Measurements from ENCODE around the gene FAM228B. TPM values are rescaled to one million over a fixed set of nuclear protein-coding genes. Genes with fewer than 3 reads are reported as not detected.
"Not testable (repeated sequence)": the region's sequence is repeated elsewhere in the genome, so short reads cannot be mapped to it uniquely, and the experiment has no call there.

Gene FAM228B
- total RNA-seq, 1 donor from 2014 or later = 5.3 TPM

DNA sequence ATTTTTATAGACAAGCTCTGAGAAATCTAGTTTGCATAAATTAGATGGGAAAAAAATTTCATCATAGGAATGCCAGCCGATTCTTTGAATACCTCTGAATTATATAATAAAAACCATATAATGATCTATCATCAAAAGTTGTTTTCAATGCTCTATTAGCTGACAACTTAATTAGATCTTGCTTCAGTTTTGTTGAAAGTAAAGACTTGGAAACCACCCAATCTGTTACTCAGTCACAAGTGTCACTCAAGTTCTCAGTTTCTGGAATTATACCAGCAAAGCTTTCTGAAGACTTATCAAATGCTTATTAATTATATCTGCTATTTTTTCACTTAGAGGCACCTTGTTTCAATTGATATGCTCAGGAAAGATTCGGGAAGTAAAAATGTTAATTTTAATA, 21.3 kb upstream of the FAM228B start:
- no peak for DNase-seq (ENCODE audit: extremely low read depth, low read depth, low spot score)

GRCh38 chr2:24102677-24103076, 20.6 kb upstream of the FAM228B start:
- DNase-seq (ENCODE audit: extremely low read depth, low read depth, low spot score) = no peak

- no peak for DNase-seq (ENCODE audit: extremely low read depth, low read depth, low spot score)
Measured at GRCh38 chr2:24104110-24104650, 19.1 kb upstream of the FAM228B start.

GRCh38 chr2:24104906-24105305, 18.4 kb upstream of the FAM228B start:
- DNase-seq (ENCODE audit: extremely low read depth, low read depth, low spot score) = no peak

DNA sequence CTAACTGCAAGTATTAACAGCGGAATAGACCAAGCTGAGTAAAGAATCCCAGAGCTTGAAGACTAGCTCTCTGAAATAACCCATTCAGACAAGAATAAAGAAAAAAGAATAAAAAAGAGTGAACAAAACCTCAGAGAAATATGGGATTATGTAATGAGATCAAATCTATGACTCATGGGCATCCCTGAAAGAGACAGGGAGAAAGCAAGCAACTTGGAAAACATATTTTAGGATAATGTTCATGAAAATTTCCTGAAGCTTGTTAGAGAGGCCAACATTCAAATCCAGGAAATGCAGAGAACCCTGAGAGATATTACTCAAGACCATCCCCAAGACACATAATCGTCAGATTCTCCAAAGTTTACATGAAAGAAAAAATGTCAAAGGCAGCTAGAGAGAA, 17.5 kb upstream of the FAM228B start:
- DNase-seq (ENCODE audit: extremely low read depth, low read depth, low spot score) = no peak

- DNase-seq (ENCODE audit: extremely low read depth, low read depth, low spot score) = no peak
Measured at GRCh38 chr2:24106786-24107185, 16.5 kb upstream of the FAM228B start.

DNA sequence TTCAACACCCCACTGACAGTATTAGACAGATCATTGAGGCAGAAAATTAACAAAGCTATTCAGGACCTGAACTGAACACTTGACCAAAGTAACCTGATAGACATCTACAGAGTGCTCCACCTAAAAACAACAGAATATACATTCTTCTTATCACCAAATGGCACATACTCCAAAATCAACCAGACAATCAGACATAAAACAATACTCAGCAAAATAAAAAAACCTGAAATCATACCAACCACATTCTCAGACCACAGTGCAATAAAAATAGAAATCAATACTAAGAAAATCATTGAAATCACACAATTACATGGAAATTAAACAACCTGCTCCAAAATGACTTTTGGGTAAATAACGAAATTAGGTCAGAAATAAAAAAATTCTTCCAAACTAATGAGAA, 15.9 kb upstream of the FAM228B start:
- no peak for DNase-seq (ENCODE audit: extremely low read depth, low read depth, low spot score)

GRCh38 chr2:24109431-24109830, 13.8 kb upstream of the FAM228B start:
- DNase-seq (ENCODE audit: extremely low read depth, low read depth, low spot score) = not testable (repeated sequence)

DNA sequence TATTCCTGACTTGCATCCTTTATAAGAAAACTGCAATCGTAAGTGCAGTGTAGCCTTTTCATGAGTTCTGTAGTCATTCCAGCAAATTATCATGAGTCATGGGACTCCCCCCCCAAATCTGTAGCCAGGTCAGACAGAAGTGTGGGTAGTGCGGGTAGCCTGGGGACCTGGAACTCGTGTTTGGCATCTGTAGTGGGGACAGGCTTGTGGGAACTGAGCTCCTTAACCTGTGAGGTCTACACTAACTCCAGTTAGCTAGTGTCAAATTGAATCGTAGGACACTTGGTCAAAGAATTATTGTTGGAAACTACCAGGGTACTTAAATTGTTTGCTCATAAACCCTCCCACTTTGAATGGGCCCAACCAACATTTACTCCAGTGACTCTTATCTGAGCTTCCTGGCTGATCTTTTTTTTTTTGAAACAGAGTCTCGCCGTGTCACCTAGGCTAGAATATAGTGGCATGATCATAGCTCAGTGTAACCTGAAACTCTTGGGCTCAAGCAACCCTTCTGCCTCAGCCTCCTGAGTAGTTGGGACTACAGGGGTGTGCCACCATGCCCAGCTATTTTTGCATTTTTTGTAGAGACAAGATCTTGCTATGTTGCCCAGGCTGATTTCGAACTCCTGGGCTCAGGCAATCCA, 12.5 kb upstream of the FAM228B start:
- DNase-seq (ENCODE audit: extremely low read depth, low read depth, low spot score) = no peak

- no peak for DNase-seq (ENCODE audit: extremely low read depth, low read depth, low spot score)
Measured at GRCh38 chr2:24111407-24111901, 11.8 kb upstream of the FAM228B start.

GRCh38 chr2:24115057-24115456, 8.2 kb upstream of the FAM228B start:
- no peak for DNase-seq (ENCODE audit: extremely low read depth, low read depth, low spot score)

DNA sequence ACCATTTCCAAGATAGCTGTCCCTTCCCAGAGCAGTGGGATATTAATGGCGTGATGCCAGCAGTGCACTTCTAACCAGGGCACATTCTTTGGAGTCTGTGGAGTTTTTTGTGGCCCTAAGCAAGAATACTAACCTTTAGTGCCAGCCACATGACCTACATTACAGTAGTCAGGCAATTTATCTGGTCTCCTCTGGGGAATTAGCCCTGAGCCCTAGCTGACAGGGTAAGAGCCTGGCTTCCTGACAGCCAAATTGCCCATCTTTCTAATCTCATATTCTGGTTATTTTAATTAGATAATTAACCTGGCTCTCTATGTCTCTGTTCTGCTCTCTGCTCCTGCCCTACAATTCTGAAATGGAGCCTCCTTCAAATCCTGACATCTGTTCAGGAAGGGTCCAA, 5.4 kb upstream of the FAM228B start:
- no peak for DNase-seq (ENCODE audit: extremely low read depth, low read depth, low spot score)

- no peak for DNase-seq (ENCODE audit: extremely low read depth, low read depth, low spot score)
Measured at GRCh38 chr2:24121066-24121465, 2.2 kb upstream of the FAM228B start.

- no peak for DNase-seq (ENCODE audit: extremely low read depth, low read depth, low spot score)
Measured at GRCh38 chr2:24121469-24121868, 1.8 kb upstream of the FAM228B start.

GRCh38 chr2:24122366-24123194, 689 bp upstream of the FAM228B start:
- no peak for DNase-seq (ENCODE audit: extremely low read depth, low read depth, low spot score)

DNA sequence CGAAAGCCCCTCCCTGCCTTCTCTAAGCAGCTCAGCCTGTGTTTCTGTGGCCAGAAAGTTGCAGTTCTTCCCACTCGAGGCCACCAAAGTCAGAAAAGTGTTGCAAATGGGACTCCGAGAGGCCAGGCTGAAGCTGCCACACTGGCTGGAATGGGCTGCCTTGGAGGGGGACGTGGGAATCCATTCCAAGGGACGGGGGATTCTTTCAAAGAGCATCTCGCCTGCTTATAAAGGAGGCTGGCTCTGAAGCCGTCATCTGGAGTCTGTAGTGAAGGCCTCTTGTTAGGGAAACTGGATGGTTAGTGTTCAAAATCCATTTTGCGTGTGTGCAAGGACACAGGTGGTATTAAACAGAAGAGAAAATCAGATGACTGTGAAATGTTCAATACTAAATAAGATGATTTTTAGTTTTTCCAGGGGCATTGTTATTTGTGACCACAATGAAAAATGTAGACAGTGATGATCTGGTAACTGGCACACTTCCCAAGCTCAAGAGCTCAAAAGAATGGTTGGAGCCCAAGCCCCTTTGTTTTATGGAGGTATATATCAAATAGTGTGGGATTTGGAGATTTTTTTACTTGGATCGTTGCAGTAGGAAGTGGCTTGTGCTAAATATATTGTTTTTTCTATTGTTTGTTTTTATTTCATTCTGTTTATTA, 782 bp downstream of the FAM228B start:
- no peak for DNase-seq (ENCODE audit: extremely low read depth, low read depth, low spot score)

GRCh38 chr2:24125956-24126355, 2.7 kb downstream of the FAM228B start:
- DNase-seq (ENCODE audit: extremely low read depth, low read depth, low spot score) = no peak

- no peak for DNase-seq (ENCODE audit: extremely low read depth, low read depth, low spot score)
Measured at GRCh38 chr2:24132543-24132942, 9.3 kb downstream of the FAM228B start.

GRCh38 chr2:24140305-24140704, 17.0 kb downstream of the FAM228B start:
- DNase-seq (ENCODE audit: extremely low read depth, low read depth, low spot score) = not testable (repeated sequence)

DNA sequence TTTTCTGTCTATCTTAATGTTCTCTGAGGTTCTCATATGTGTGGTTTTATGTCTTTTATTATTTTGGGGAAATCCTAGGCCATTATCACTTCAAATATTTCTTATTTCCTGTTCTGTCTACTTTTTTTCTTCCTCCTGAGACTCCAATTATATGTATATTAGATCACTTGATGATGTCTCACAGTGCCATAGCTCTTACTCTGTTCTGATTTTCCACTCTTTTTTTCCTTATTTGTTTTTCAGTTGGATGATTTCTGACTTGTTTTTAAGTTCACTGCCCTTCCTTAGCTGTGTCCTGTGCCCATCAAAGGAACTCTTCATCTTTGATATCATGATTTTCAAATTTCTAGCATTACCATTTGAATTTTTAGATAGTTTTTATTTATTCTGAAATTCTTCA, 24.1 kb downstream of the FAM228B start:
- DNase-seq (ENCODE audit: extremely low read depth, low read depth, low spot score) = no peak

DNA sequence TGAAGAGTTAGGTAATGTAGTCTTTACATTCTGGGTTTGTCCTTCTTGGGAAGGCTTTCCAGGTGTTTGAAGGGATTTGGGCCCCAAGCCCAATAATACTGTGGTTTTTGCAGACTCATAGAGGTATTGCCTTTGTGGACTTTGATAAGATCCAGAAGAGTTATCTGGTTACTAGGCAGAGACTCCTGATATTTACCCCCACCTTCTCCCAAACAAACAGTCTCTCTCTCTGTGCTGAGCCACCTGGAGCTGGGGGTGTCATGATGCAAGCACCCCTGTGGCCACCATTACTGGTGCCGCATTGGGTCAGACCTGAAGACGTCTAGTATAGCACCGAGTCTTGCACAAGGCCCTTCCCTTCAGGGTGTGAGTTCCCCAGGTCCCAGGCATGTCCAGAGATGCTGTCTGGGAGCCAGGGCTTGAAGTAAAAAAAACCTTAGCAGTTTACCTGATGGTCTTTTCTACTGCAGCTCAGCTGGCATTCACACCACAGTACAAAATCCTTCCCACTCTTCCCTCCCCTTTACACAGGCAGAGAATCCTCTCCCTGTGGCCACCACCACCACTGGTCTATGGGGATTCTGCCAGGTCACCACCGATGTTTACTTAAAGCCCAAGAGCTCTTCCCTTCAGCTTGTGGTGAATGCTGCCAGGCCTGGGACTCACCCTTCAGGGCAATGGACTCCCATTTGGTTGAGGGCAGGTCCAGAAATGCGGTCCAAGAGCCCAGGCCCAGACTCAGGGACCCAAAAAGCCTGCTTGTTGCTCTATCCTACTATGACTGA, 29.3 kb downstream of the FAM228B start:
- DNase-seq (ENCODE audit: extremely low read depth, low read depth, low spot score) = no peak
